Measurements from ENCODE around the gene ESR1. TPM values are rescaled to one million over a fixed set of nuclear protein-coding genes. Genes with fewer than 3 reads are reported as not detected.
"Not testable (repeated sequence)": the region's sequence is repeated elsewhere in the genome, so short reads cannot be mapped to it uniquely, and the experiment has no call there.

Gene ESR1
- total RNA-seq, 6 experiments from 2014 or later, result 1.6 to 59.9 (median 18.6) TPM

GRCh38 chr6:151862461-151862860 is 55.0 kb downstream of the ESR1 start:
- DNase-seq (no peak), ATAC-seq (no peak)
- TF ChIP-seq CTCF (IDR thresholded peaks at IDR 0.05) (no peak), POLR2A (IDR thresholded peaks at IDR 0.05) (no peak)
- Histone ChIP-seq H3K9me3 (no peaks in the 10 kb centered on the region), H3K4me1 (peaks cover 0 to 11% (median 0%) of the 10 kb centered on the region in 4 donors), H3K36me3 (no peaks in the 10 kb centered on the region), H3K4me3 (no peak overlapping the region), H3K27ac (no peak overlapping the region), H3K27me3 (no peaks in the 10 kb centered on the region)
- intact Hi-C loops (cut with DNase I), result no loop called here
- 85% methylated on average over 2 of the region's 3 CpGs for WGBS (ENCODE audit: insufficient coverage, low coverage, low lambda C conversion rate, missing lambda C conversion rate)

GRCh38 chr6:151867361-151867869 is 59.9 kb downstream of the ESR1 start:
- ATAC-seq; H3K9me3 ChIP-seq; H3K4me1 ChIP-seq; H3K27ac ChIP-seq; H3K4me3 ChIP-seq; DNase-seq; intact Hi-C loops (cut with DNase I); H3K27me3 ChIP-seq; H3K36me3 ChIP-seq: not testable (repeated sequence)
- 57% methylated on average over 4 of the region's 4 CpGs for WGBS (ENCODE audit: insufficient coverage, low coverage, low lambda C conversion rate, missing lambda C conversion rate)

- Histone ChIP-seq H3K4me1 (peaks cover 0 to 7% (median 0%) of the 10 kb centered on the region in 4 donors), H3K27ac (no peak overlapping the region), H3K9me3 (no peaks in the 10 kb centered on the region), H3K4me3 (no peak overlapping the region), H3K36me3 (peaks cover 0 to 4% (median 0%) of the 10 kb centered on the region in 4 donors), H3K27me3 (no peaks in the 10 kb centered on the region)
- intact Hi-C loops (cut with DNase I), result no loop called here
- WGBS (ENCODE audit: insufficient coverage, low coverage, low lambda C conversion rate, missing lambda C conversion rate), result 11% methylated on average over 1 of the region's 1 CpG
- TF ChIP-seq CTCF (IDR thresholded peaks at IDR 0.05), result no peak
- DNase-seq (no peak), ATAC-seq (peak in 1 of 4 donors; percentile 19)
Observed at GRCh38 chr6:151869345-151869744, 61.9 kb downstream of the ESR1 start.

GRCh38 chr6:151869787-151870186 is 62.3 kb downstream of the ESR1 start:
- peak; percentile 40 to 63 (median 56) for ATAC-seq
- DNase-seq, result no peak

GRCh38 chr6:151870375-151870774 is 62.9 kb downstream of the ESR1 start:
- WGBS (ENCODE audit: insufficient coverage, low coverage, low lambda C conversion rate, missing lambda C conversion rate), result 100% methylated on average over 2 of the region's 2 CpGs
- H3K36me3 ChIP-seq, result peaks cover 0 to 4% (median 0%) of the 10 kb centered on the region in 4 donors
- H3K4me3 ChIP-seq, result no peak overlapping the region
- no peak for DNase-seq
- ATAC-seq, result no peak
- TF ChIP-seq CTCF (IDR thresholded peaks at IDR 0.05) (no peak), POLR2A (IDR thresholded peaks at IDR 0.05) (no peak)
- H3K27ac ChIP-seq, result no peak overlapping the region
- H3K9me3 ChIP-seq, result no peaks in the 10 kb centered on the region
- H3K27me3 ChIP-seq, result no peaks in the 10 kb centered on the region
- H3K4me1 ChIP-seq, result peaks cover 0 to 7% (median 0%) of the 10 kb centered on the region in 4 donors
- intact Hi-C loops (cut with DNase I), result no loop called here

More at GRCh38 chr6:151869787-151870186, 62.3 kb downstream of the ESR1 start:
- H3K9me3 ChIP-seq, result no peaks in the 10 kb centered on the region
- H3K27me3 ChIP-seq, result no peaks in the 10 kb centered on the region
- TF ChIP-seq CTCF (IDR thresholded peaks at IDR 0.05) (no peak), POLR2A (IDR thresholded peaks at IDR 0.05) (no peak)
- intact Hi-C loops (cut with DNase I), result no loop called here
- no peak overlapping the region for H3K27ac ChIP-seq
- H3K36me3 ChIP-seq, result peaks cover 0 to 4% (median 0%) of the 10 kb centered on the region in 4 donors
- WGBS (ENCODE audit: insufficient coverage, low coverage, low lambda C conversion rate, missing lambda C conversion rate), result 59% methylated on average over 1 of the region's 1 CpG
- H3K4me3 ChIP-seq, result no peak overlapping the region
- H3K4me1 ChIP-seq, result peaks cover 0 to 7% (median 0%) of the 10 kb centered on the region in 4 donors

Measured in right lobe of liver (tissue), 6 donors.